NCI-H2171 treated with DMSO at 0.1 percent for 48 hours (cell line): ENCODE data around the gene ZDBF2.
"Not testable (repeated sequence)": the region's sequence is repeated elsewhere in the genome, so short reads cannot be mapped to it uniquely, and the experiment has no call there.

Experiments
- DNase-seq: peaks from one replicate; lab custom pipeline; 2025; lab: John Stamatoyannopoulos, UW

Gene ZDBF2

GRCh38 chr2:206274434-206275311 is at the start of gene ZDBF2:
TSS of gene ZDBF2 (plus strand) at chr2:206274663. CDS start at chr2:206281850, 7,187 bp downstream.
- DNase-seq, result peak; percentile 55

GRCh38 chr2:206225435-206226232 is 48.8 kb upstream of the ZDBF2 start:
- no peak for DNase-seq

- DNase-seq, result not testable (repeated sequence)
Observed at GRCh38 chr2:206228636-206229035, 45.8 kb upstream of the ZDBF2 start.

- DNase-seq, result no peak
Observed at GRCh38 chr2:206229642-206230041, 44.8 kb upstream of the ZDBF2 start.

GRCh38 chr2:206230060-206230762 is 44.3 kb upstream of the ZDBF2 start:
- DNase-seq, result peak; percentile 90

- DNase-seq, result peak; percentile 23
Observed at GRCh38 chr2:206231669-206232286, 42.7 kb upstream of the ZDBF2 start.

- DNase-seq, result peak; percentile 75
Observed at GRCh38 chr2:206232287-206233035, 42.0 kb upstream of the ZDBF2 start.

- no peak for DNase-seq
Observed at GRCh38 chr2:206239157-206239556, 35.3 kb upstream of the ZDBF2 start.

GRCh38 chr2:206240327-206240726 is 34.1 kb upstream of the ZDBF2 start:
- DNase-seq, result peak; percentile 9

GRCh38 chr2:206241736-206242135 is 32.7 kb upstream of the ZDBF2 start:
- DNase-seq, result peak; percentile 62

GRCh38 chr2:206245265-206245672 is 29.2 kb upstream of the ZDBF2 start:
- DNase-seq, result no peak

- no peak for DNase-seq
Observed at GRCh38 chr2:206250041-206250897, 24.2 kb upstream of the ZDBF2 start.

GRCh38 chr2:206253125-206253776 is 21.2 kb upstream of the ZDBF2 start:
- no peak for DNase-seq

- DNase-seq, result no peak
Observed at GRCh38 chr2:206253777-206254166, 20.7 kb upstream of the ZDBF2 start.

- DNase-seq, result no peak
Observed at GRCh38 chr2:206255003-206255402, 19.5 kb upstream of the ZDBF2 start.

GRCh38 chr2:206256706-206257205 is 17.7 kb upstream of the ZDBF2 start:
- no peak for DNase-seq

GRCh38 chr2:206257350-206257749 is 17.1 kb upstream of the ZDBF2 start:
- no peak for DNase-seq

GRCh38 chr2:206257861-206258260 is 16.6 kb upstream of the ZDBF2 start:
- DNase-seq, result no peak

- DNase-seq, result not testable (repeated sequence)
Observed at GRCh38 chr2:206258615-206259014, 15.8 kb upstream of the ZDBF2 start.
